ENCODE data around the gene DEFB129. TPM values are rescaled to one million over a fixed set of nuclear protein-coding genes. Genes with fewer than 3 reads are reported as not detected.

Gene DEFB129
- total and polyA plus RNA-seq, 9 of the 15 experiments (the other 6 are each of a cell fraction or from before 2014, with no cell fraction given) = not detected

DNA sequence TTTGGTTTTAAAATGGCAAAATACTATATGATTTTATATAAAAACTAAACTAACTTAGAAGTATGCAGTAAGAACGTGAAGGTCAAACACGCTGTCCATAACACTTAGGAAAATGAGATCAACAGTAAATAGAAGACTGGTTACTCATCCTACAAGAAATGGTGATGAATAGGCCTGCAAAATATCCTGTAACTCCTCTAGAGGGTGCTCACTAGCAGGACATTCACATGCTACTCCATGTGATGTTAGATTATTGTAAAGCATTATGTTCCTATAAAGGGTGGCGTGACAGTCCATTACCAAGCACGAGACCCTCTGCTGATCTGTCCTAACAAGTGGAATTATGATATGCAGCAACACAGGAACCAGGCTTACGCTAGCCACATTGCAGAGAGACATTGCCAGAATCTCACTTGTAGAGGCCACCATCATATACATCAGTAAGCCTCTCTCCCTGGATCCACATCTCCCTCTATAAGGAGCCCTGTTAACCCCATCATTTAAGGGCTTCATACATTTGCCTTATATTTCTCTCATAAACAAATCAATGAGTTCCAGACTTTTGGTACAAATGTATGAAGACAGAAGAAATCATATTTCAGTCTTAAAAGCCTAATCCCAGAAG, 18.0 kb upstream of the DEFB129 start (continued):
- TF ChIP-seq RBM15 (IDR thresholded peaks at IDR 0.05; ENCODE audit: insufficient read depth, low read length) (no peak), ELF4 (CRISPR knock-in tag; IDR thresholded peaks at IDR 0.05) (no peak), PRMT5 (CRISPR knock-in tag; IDR thresholded peaks at IDR 0.05) (no peak), ESRRB (CRISPR knock-in tag; IDR thresholded peaks at IDR 0.05; ENCODE audit: borderline replicate concordance) (no peak), HLTF (IDR thresholded peaks at IDR 0.05) (no peak), CTCF (IDR thresholded peaks at IDR 0.05 in 2 of 3, conservative IDR thresholded peaks at IDR 0.05 in 1 of 3; ENCODE audit: insufficient read depth in 2 of 3, low read depth in 1 of 3, low read length in 3 of 3) (peak; percentile 53 to 70 (median 63)), RNF2 (IDR thresholded peaks at IDR 0.05) (no peak)
- TF ChIP-seq, protein P1, sequence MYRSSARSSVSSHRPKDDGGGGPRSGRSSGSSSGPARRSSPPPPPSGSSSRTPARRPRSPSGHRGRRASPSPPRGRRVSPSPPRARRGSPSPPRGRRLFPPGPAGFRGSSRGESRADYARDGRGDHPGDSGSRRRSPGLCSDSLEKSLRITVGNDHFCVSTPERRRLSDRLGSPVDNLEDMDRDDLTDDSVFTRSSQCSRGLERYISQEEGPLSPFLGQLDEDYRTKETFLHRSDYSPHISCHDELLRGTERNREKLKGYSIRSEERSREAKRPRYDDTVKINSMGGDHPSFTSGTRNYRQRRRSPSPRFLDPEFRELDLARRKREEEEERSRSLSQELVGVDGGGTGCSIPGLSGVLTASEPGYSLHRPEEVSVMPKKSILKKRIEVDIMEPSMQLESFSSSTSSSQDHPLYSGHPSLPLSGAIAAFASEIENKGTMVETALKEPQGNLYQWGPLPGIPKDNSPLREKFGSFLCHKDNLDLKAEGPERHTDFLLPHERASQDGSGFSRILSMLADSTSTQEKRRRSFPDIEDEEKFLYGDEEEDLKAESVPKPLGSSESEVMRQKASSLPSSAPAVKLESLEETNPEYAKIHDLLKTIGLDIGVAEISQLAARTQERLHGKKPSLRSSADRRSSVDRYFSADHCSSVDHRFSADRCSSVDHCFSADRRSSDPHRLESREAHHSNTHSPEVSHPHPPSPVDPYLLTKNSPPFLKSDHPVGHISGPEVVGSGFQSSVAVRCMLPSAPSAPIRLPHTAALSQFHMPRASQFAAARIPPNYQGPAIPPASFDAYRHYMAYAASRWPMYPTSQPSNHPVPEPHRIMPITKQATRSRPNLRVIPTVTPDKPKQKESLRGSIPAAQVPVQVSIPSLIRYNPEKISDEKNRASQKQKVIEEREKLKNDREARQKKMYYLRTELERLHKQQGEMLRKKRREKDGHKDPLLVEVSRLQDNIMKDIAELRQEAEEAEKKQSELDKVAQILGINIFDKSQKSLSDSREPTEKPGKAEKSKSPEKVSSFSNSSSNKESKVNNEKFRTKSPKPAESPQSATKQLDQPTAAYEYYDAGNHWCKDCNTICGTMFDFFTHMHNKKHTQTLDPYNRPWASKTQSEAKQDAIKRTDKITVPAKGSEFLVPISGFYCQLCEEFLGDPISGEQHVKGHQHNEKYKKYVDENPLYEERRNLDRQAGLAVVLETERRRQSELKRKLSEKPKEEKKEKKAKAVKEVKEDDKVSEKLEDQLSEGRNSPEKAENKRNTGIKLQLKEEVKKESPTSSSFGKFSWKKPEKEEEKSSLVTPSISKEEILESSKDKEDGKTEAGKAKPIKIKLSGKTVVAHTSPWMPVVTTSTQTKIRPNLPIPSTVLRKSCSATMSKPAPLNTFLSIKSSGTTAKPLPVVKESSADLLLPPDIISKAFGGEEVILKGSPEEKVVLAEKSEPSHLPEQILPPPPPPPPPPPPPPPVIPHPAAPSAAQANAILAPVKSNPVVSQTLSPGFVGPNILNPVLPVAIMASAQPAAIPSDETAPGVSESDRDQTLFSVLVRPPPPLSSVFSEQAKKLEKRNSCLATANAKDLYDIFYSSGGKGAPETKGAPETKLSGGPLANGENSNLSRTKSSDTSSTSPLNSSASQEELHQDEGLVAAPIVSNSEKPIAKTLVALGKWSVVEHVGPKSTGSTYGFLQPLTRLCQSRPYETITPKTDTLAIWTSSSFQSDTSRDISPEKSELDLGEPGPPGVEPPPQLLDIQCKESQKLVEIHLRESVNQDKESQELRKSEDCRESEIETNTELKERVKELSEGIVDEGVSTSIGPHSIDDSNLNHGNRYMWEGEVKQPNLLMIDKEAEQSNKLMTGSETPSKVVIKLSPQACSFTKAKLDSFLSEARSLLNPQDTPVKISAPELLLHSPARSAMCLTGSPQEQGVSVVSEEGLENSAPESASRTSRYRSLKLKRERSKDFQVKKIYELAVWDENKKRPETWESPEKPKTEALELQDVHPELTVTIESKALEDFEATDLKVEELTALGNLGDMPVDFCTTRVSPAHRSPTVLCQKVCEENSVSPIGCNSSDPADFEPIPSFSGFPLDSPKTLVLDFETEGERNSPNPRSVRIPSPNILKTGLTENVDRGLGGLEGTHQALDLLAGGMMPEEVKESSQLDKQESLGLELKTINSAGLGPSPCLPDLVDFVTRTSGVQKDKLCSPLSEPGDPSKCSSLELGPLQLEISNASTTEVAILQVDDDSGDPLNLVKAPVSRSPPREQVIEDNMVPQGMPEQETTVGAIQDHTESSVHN (IDR thresholded peaks at IDR 0.05; ENCODE audit: borderline replicate concordance in 1 of 2, low read depth in 1 of 2) = no peak
- TF ChIP-seq, protein P2, sequence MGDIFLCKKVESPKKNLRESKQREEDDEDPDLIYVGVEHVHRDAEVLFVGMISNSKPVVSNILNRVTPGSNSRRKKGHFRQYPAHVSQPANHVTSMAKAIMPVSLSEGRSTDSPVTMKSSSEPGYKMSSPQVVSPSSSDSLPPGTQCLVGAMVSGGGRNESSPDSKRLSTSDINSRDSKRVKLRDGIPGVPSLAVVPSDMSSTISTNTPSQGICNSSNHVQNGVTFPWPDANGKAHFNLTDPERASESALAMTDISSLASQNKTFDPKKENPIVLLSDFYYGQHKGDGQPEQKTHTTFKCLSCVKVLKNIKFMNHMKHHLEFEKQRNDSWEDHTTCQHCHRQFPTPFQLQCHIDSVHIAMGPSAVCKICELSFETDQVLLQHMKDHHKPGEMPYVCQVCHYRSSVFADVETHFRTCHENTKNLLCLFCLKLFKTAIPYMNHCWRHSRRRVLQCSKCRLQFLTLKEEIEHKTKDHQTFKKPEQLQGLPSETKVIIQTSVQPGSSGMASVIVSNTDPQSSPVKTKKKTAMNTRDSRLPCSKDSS (IDR thresholded peaks at IDR 0.05; ENCODE audit: low read depth, partially characterized antibody) = no peak
- TF ChIP-seq, protein P3, sequence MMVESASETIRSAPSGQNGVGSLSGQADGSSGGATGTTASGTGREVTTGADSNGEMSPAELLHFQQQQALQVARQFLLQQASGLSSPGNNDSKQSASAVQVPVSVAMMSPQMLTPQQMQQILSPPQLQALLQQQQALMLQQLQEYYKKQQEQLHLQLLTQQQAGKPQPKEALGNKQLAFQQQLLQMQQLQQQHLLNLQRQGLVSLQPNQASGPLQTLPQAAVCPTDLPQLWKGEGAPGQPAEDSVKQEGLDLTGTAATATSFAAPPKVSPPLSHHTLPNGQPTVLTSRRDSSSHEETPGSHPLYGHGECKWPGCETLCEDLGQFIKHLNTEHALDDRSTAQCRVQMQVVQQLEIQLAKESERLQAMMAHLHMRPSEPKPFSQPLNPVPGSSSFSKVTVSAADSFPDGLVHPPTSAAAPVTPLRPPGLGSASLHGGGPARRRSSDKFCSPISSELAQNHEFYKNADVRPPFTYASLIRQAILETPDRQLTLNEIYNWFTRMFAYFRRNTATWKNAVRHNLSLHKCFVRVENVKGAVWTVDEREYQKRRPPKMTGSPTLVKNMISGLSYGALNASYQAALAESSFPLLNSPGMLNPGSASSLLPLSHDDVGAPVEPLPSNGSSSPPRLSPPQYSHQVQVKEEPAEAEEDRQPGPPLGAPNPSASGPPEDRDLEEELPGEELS (CRISPR knock-in tag; IDR thresholded peaks at IDR 0.05; ENCODE audit: borderline replicate concordance) = no peak
- TF ChIP-seq, protein P4, sequence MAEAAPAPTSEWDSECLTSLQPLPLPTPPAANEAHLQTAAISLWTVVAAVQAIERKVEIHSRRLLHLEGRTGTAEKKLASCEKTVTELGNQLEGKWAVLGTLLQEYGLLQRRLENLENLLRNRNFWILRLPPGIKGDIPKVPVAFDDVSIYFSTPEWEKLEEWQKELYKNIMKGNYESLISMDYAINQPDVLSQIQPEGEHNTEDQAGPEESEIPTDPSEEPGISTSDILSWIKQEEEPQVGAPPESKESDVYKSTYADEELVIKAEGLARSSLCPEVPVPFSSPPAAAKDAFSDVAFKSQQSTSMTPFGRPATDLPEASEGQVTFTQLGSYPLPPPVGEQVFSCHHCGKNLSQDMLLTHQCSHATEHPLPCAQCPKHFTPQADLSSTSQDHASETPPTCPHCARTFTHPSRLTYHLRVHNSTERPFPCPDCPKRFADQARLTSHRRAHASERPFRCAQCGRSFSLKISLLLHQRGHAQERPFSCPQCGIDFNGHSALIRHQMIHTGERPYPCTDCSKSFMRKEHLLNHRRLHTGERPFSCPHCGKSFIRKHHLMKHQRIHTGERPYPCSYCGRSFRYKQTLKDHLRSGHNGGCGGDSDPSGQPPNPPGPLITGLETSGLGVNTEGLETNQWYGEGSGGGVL (CRISPR knock-in tag; IDR thresholded peaks at IDR 0.05) = no peak

Data from K562 (cell line).